ENCODE results near the gene ZNF92. TPM values are rescaled to one million over a fixed set of nuclear protein-coding genes. Genes with fewer than 3 reads are reported as not detected.

Gene ZNF92
- total and polyA plus RNA-seq, 2 of the 4 experiments (the other 2 are of a cell fraction), result 2.4 to 6.1 TPM

GRCh38 chr7:65449505-65449852, 75.8 kb downstream of the ZNF92 start:
- no CpG with 5 or more reads among the region's 2 CpGs for WGBS, 2 experiments (ENCODE audit: extremely low coverage in 2 of 2, insufficient read length in 1 of 2)
- no peak overlapping the region for H3K23ac ChIP-seq (ENCODE audit: low read depth, low read length)
- no peaks in the 10 kb centered on the region for H3K9me3 ChIP-seq (ENCODE audit: control insufficient read depth, insufficient read depth, low read length)
- H3K18ac ChIP-seq (ENCODE audit: low read depth, low read length), result no peak overlapping the region
- no peak overlapping the region for H3K27ac ChIP-seq (ENCODE audit: insufficient read depth, low read length)
- DNase-seq, result no peak
- no peak overlapping the region for H2BK15ac ChIP-seq (ENCODE audit: low read depth, low read length)
- H2BK5ac ChIP-seq (ENCODE audit: low read depth, low read length, poor library complexity, severe bottlenecking), result no peak overlapping the region
- intact Hi-C loops (cut with micrococcal nuclease), result loop anchor here (10.0 kb wide), 1 partner anchor 135 kb away; no protein-coding TSS in a partner anchor
- no TSS peak for BruUV-seq (replicated peaks)
- no peak overlapping the region for H2BK120ac ChIP-seq (ENCODE audit: low read depth, low read length)
- no peaks in the 10 kb centered on the region for H3K36me3 ChIP-seq (ENCODE audit: control insufficient read depth, insufficient read depth, low read length)
- TF ChIP-seq NFE2L2 (IDR thresholded peaks at IDR 0.05; ENCODE audit: low read depth, low read length) (no peak), CEBPB (IDR thresholded peaks at IDR 0.05; ENCODE audit: low read depth, low read length) (no peak), RFX5 (IDR thresholded peaks at IDR 0.05; ENCODE audit: low read depth, low read length) (no peak), ELK1 (IDR thresholded peaks at IDR 0.05; ENCODE audit: borderline replicate concordance, low read depth, low read length) (no peak), MXI1 (IDR thresholded peaks at IDR 0.05; ENCODE audit: borderline replicate concordance, low read depth, low read length) (no peak), CTCF (conservative IDR thresholded peaks at IDR 0.05; ENCODE audit: low read depth, low read length) (no peak), BHLHE40 (IDR thresholded peaks at IDR 0.05; ENCODE audit: low read depth, low read length) (no peak), CHD1 (IDR thresholded peaks at IDR 0.05; ENCODE audit: low read depth, low read length) (no peak), USF2 (IDR thresholded peaks at IDR 0.05; ENCODE audit: low read depth, low read length) (no peak), RAD21 (IDR thresholded peaks at IDR 0.05; ENCODE audit: low read length) (no peak), MAFK (IDR thresholded peaks at IDR 0.05; ENCODE audit: low read depth, low read length) (no peak), POLR2A (IDR thresholded peaks at IDR 0.05; ENCODE audit: low read depth, low read length) (no peak), MAZ (IDR thresholded peaks at IDR 0.05; ENCODE audit: borderline replicate concordance, low read depth, low read length) (no peak), RCOR1 (IDR thresholded peaks at IDR 0.05; ENCODE audit: insufficient replicate concordance, low read length) (no peak), SMC3 (IDR thresholded peaks at IDR 0.05; ENCODE audit: low read depth, low read length) (no peak), FOS (IDR thresholded peaks at IDR 0.05; ENCODE audit: low read depth, low read length) (no peak)
- ChIA-PET POLR2A (ENCODE audit: unreplicated experiment) (no interaction called here), CTCF (no interaction called here)
- no peak overlapping the region for H3K9ac ChIP-seq (ENCODE audit: low read depth, low read length)
- H4K8ac ChIP-seq (ENCODE audit: low read depth in 2 of 2, low read length in 2 of 2), result no peak overlapping the region
- no peak overlapping the region for H3K56ac ChIP-seq (ENCODE audit: extremely low read depth, insufficient read depth, low read length)
- no peak overlapping the region for H2AK9ac ChIP-seq (replicated peaks; ENCODE audit: low read depth, low read length, poor library complexity)
- H3K4me2 ChIP-seq (ENCODE audit: low read depth, low read length), result no peak overlapping the region
- no peaks in the 10 kb centered on the region; the same call in 1 of the 2 replicates for H3K27me3 ChIP-seq (ENCODE audit: control insufficient read depth, insufficient read depth, low read length)
- ATAC-seq (ENCODE audit: low read depth), result no peak
- H4K20me1 ChIP-seq (ENCODE audit: insufficient read depth, low read length), result no peaks in the 10 kb centered on the region
- H3K14ac ChIP-seq (replicated peaks; ENCODE audit: low read depth, low read length), result no peak overlapping the region
- H3K79me1 ChIP-seq (ENCODE audit: low read depth in 1 of 2, low read length in 2 of 2), result no peaks in the 10 kb centered on the region
- H4K5ac ChIP-seq (ENCODE audit: low read depth, low read length), result no peak overlapping the region
- H2AFZ ChIP-seq (replicated peaks; ENCODE audit: low read length, poor library complexity), result no peak overlapping the region
- H3K4me1 ChIP-seq (ENCODE audit: control insufficient read depth, insufficient read depth, low read length), result no peaks in the 10 kb centered on the region
- H3K4me3 ChIP-seq (ENCODE audit: insufficient read depth, low read depth, low read length), result no peak overlapping the region
- dilution Hi-C loops (cut with HindIII; ENCODE audit: low sequenced_read_pairs, unreplicated experiment), result no loop called here
- H3K9me1 ChIP-seq (ENCODE audit: insufficient read depth, low read length), result no peaks in the 10 kb centered on the region
- no peak overlapping the region for H2BK20ac ChIP-seq (ENCODE audit: low read depth, low read length)
- no peak overlapping the region for H2AK5ac ChIP-seq (ENCODE audit: low read depth, low read length)
- H3K4ac ChIP-seq (ENCODE audit: low read depth, low read length), result no peak overlapping the region
- H4K91ac ChIP-seq (ENCODE audit: insufficient read depth, low read depth, low read length), result no peak overlapping the region
- in situ Hi-C loops (cut with MboI; ENCODE audit: low sequenced_read_pairs), result no loop called here

Data from IMR-90 (cell line).